ENCODE data around the gene MYO1G.

Gene MYO1G

GRCh38 chr7:44921607-44922350 lies 57.0 kb downstream of the MYO1G start:
- DNase-seq (ENCODE audit: low read depth in 1 of 2, low spot score in 1 of 2), result peak; percentile 68 to 92
- Histone ChIP-seq H3K27ac (replicated peaks) (no peak overlapping the region), H3K4me3 (replicated peaks; ENCODE audit: insufficient read depth, low read length) (no peak overlapping the region), H3K27me3 (ENCODE audit: insufficient read depth, poor library complexity, severe bottlenecking) (no peaks in the 10 kb centered on the region)
- TF ChIP-seq, protein P1, sequence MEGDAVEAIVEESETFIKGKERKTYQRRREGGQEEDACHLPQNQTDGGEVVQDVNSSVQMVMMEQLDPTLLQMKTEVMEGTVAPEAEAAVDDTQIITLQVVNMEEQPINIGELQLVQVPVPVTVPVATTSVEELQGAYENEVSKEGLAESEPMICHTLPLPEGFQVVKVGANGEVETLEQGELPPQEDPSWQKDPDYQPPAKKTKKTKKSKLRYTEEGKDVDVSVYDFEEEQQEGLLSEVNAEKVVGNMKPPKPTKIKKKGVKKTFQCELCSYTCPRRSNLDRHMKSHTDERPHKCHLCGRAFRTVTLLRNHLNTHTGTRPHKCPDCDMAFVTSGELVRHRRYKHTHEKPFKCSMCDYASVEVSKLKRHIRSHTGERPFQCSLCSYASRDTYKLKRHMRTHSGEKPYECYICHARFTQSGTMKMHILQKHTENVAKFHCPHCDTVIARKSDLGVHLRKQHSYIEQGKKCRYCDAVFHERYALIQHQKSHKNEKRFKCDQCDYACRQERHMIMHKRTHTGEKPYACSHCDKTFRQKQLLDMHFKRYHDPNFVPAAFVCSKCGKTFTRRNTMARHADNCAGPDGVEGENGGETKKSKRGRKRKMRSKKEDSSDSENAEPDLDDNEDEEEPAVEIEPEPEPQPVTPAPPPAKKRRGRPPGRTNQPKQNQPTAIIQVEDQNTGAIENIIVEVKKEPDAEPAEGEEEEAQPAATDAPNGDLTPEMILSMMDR (IDR thresholded peaks at IDR 0.05; ENCODE audit: insufficient read depth, low read length), result peak; percentile 84
- no peak for TF ChIP-seq SPI1 (IDR thresholded peaks at IDR 0.05; ENCODE audit: borderline replicate concordance, low read depth)
- no peak for TF ChIP-seq GABPA (IDR thresholded peaks at IDR 0.05; ENCODE audit: low read depth)
- TF ChIP-seq, protein P2, sequence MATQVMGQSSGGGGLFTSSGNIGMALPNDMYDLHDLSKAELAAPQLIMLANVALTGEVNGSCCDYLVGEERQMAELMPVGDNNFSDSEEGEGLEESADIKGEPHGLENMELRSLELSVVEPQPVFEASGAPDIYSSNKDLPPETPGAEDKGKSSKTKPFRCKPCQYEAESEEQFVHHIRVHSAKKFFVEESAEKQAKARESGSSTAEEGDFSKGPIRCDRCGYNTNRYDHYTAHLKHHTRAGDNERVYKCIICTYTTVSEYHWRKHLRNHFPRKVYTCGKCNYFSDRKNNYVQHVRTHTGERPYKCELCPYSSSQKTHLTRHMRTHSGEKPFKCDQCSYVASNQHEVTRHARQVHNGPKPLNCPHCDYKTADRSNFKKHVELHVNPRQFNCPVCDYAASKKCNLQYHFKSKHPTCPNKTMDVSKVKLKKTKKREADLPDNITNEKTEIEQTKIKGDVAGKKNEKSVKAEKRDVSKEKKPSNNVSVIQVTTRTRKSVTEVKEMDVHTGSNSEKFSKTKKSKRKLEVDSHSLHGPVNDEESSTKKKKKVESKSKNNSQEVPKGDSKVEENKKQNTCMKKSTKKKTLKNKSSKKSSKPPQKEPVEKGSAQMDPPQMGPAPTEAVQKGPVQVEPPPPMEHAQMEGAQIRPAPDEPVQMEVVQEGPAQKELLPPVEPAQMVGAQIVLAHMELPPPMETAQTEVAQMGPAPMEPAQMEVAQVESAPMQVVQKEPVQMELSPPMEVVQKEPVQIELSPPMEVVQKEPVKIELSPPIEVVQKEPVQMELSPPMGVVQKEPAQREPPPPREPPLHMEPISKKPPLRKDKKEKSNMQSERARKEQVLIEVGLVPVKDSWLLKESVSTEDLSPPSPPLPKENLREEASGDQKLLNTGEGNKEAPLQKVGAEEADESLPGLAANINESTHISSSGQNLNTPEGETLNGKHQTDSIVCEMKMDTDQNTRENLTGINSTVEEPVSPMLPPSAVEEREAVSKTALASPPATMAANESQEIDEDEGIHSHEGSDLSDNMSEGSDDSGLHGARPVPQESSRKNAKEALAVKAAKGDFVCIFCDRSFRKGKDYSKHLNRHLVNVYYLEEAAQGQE (IDR thresholded peaks at IDR 0.05; ENCODE audit: insufficient replicate concordance, low read depth), result no peak
- no peak for TF ChIP-seq POLR2AphosphoS5 (IDR thresholded peaks at IDR 0.05; ENCODE audit: low read depth)

DNA sequence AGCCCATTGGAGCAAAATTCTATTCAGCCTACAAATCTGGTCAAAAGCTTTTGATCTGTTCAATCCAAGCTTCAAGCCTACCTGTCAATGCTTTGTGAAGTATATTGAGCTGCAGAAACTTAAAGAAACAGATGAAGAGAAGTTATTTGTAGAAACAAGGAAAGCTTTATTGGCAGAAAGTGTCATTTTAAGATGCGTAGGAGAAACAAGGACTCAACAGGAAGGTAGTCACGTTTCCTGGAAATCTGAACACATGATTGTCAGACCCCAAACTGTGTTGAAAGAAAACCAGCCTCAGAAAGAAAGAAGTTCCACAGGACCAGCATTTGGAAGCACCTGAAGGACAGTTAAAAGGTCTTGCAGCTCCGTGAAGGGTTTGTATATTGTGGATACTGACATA lies 58.7 kb downstream of the MYO1G start:
- DNase-seq (ENCODE audit: low read depth in 1 of 2, low spot score in 1 of 2), result no peak
- Histone ChIP-seq H3K27ac (replicated peaks) (no peak overlapping the region), H3K27me3 (ENCODE audit: insufficient read depth, poor library complexity, severe bottlenecking) (no peaks in the 10 kb centered on the region), H3K4me3 (replicated peaks; ENCODE audit: insufficient read depth, low read length) (no peak overlapping the region)
- TF ChIP-seq, protein P2 (IDR thresholded peaks at IDR 0.05; ENCODE audit: insufficient replicate concordance, low read depth), result no peak
- no peak for TF ChIP-seq SPI1 (IDR thresholded peaks at IDR 0.05; ENCODE audit: borderline replicate concordance, low read depth)

- H3K27ac ChIP-seq (replicated peaks), result no peak overlapping the region
- no peak for TF ChIP-seq GABPA (IDR thresholded peaks at IDR 0.05; ENCODE audit: low read depth)
- TF ChIP-seq SPI1 (IDR thresholded peaks at IDR 0.05; ENCODE audit: borderline replicate concordance, low read depth), result no peak
- TF ChIP-seq POLR2AphosphoS5 (IDR thresholded peaks at IDR 0.05; ENCODE audit: low read depth), result no peak
- TF ChIP-seq, protein P1 (IDR thresholded peaks at IDR 0.05; ENCODE audit: insufficient read depth, low read length), result no peak
- TF ChIP-seq, protein P2 (IDR thresholded peaks at IDR 0.05; ENCODE audit: insufficient replicate concordance, low read depth), result no peak
- H3K27me3 ChIP-seq (ENCODE audit: insufficient read depth, poor library complexity, severe bottlenecking), result no peaks in the 10 kb centered on the region
- H3K4me3 ChIP-seq (replicated peaks; ENCODE audit: insufficient read depth, low read length), result no peak overlapping the region
- DNase-seq (ENCODE audit: low read depth in 1 of 2, low spot score in 1 of 2), result no peak
These were observed 60.8 kb downstream of the MYO1G start for GRCh38 chr7:44918029-44918428.

All from HL-60 (cell line).